Measurements from ENCODE around the gene HEBP1.

Gene HEBP1

GRCh38 chr12:12986775-12987331 lies 13.2 kb downstream of the HEBP1 start:
- DNase-seq, result no peak

GRCh38 chr12:12985817-12986408 lies 14.2 kb downstream of the HEBP1 start:
- no peak for DNase-seq

- no peak for DNase-seq
Measured at GRCh38 chr12:12984149-12984548, 15.9 kb downstream of the HEBP1 start.

- no peak for DNase-seq
Measured at GRCh38 chr12:12983420-12984035, 16.5 kb downstream of the HEBP1 start.

GRCh38 chr12:12982331-12982730 lies 17.7 kb downstream of the HEBP1 start:
- DNase-seq, result no peak

- no peak for DNase-seq
Measured at GRCh38 chr12:12979731-12980259, 20.3 kb downstream of the HEBP1 start.

GRCh38 chr12:12979126-12979525 lies 20.9 kb downstream of the HEBP1 start:
- DNase-seq, result no peak

GRCh38 chr12:12977231-12977630 lies 22.8 kb downstream of the HEBP1 start:
- DNase-seq, result no peak

- DNase-seq, result no peak
Measured at GRCh38 chr12:12976366-12976765, 23.7 kb downstream of the HEBP1 start.

GRCh38 chr12:12975322-12976077 lies 24.6 kb downstream of the HEBP1 start:
- no peak for DNase-seq

- no peak for DNase-seq
Measured at GRCh38 chr12:12974211-12974610, 25.9 kb downstream of the HEBP1 start.

GRCh38 chr12:12973019-12973418 lies 27.0 kb downstream of the HEBP1 start:
- DNase-seq, result no peak

- no peak for DNase-seq
Measured at GRCh38 chr12:12965836-12966235, 34.2 kb downstream of the HEBP1 start.

- DNase-seq, result peak; percentile 21
Measured at GRCh38 chr12:12964255-12964654, 35.8 kb downstream of the HEBP1 start.

- no peak for DNase-seq
Measured at GRCh38 chr12:12960639-12961209, 39.3 kb downstream of the HEBP1 start.

- no peak for DNase-seq
Measured at GRCh38 chr12:12958886-12959285, 41.2 kb downstream of the HEBP1 start.

- DNase-seq, result no peak
Measured at GRCh38 chr12:12954878-12955625, 45.0 kb downstream of the HEBP1 start.

GRCh38 chr12:12954356-12954755 lies 45.7 kb downstream of the HEBP1 start:
- no peak for DNase-seq

GRCh38 chr12:12952036-12952435 lies 48.0 kb downstream of the HEBP1 start, which contains the start of gene GPRC5D:
Gene GPRC5D, minus strand, starts transcription at chr12:12952170. Its CDS starts 1,786 bp downstream, at chr12:12950384.
- no peak for DNase-seq

- DNase-seq, result no peak
Measured at GRCh38 chr12:12951504-12951903, 48.6 kb downstream of the HEBP1 start.

GRCh38 chr12:12947902-12948301 lies 52.2 kb downstream of the HEBP1 start:
- no peak for DNase-seq

- DNase-seq, result no peak
Measured at GRCh38 chr12:12946686-12947355, 53.2 kb downstream of the HEBP1 start.
